CD4-positive, alpha-beta memory T cell (primary cell): Measurements from ENCODE around the gene HNMT. TPM values are rescaled to one million over a fixed set of nuclear protein-coding genes. Genes with fewer than 3 reads are reported as not detected.

ENCODE experiments used
- CTCF ChIA-PET: fragments of 350-600 bp; sonication (Branson Sonifier 250); formaldehyde crosslinking; loops from one replicate; lab custom pipeline; 2021; ENCODE audit warnings: inconsistent platforms; ENCODE audit not compliant: partially characterized antibody; lab: Charles Lee
- POLR2A ChIA-PET: fragments of 350-600 bp; sonication (Branson Sonifier 250); formaldehyde crosslinking; loops from one replicate; lab custom pipeline; 2021; ENCODE audit not compliant: partially characterized antibody; lab: Charles Lee
- DNase-seq, 5 donors: peaks; one replicate each; pipeline versions ENCODE4 v3.0.0 to v3.0.0-alpha.2; 2020 to 2022; ENCODE audit warnings: mixed read lengths in 1 of 5
- H3K27ac ChIP-seq: one replicate; pipeline ENCODE4 v1.7.0; 2013; ENCODE audit warnings: low read depth, low read length
- H3K27me3 ChIP-seq: 2 replicates; pipeline ENCODE4 v1.7.0; 2013; ENCODE audit warnings: mild to moderate bottlenecking, low read length, moderate library complexity; ENCODE audit not compliant: insufficient read depth
- H3K36me3 ChIP-seq: 2 replicates; pipeline ENCODE4 v1.7.0; 2013; ENCODE audit warnings: mild to moderate bottlenecking, low read length, moderate library complexity; ENCODE audit not compliant: insufficient read depth
- H3K4me1 ChIP-seq: 2 replicates; pipeline ENCODE4 v1.7.0; 2013; ENCODE audit warnings: mild to moderate bottlenecking, low read length, moderate library complexity; ENCODE audit not compliant: insufficient read depth
- H3K4me3 ChIP-seq, 2 donors: one replicate each; pipeline ENCODE4 v1.7.0; 2013; ENCODE audit warnings: low read length in 2 of 2, mild to moderate bottlenecking in 1 of 2
- H3K9me3 ChIP-seq, 2 donors: one replicate each; pipeline ENCODE4 v1.7.0; 2013; ENCODE audit warnings: low read length in 2 of 2, control low read depth in 1 of 2; ENCODE audit not compliant: control insufficient read depth in 1 of 2
- H3K27ac Mint-ChIP-seq, 7 donors: one replicate each; pipeline ENCODE4 v1.8.0; 2020 to 2021; ENCODE audit warnings: mixed read lengths in 7 of 7, mild to moderate bottlenecking in 6 of 7, inconsistent platforms in 3 of 7, moderate library complexity in 3 of 7
- H3K27me3 Mint-ChIP-seq, 2 donors: one replicate each; pipeline ENCODE4 v1.8.0; 2020 to 2021; ENCODE audit warnings: mixed read lengths in 2 of 2
- H3K36me3 Mint-ChIP-seq, 2 donors: one replicate each; pipeline ENCODE4 v1.8.0; 2020 to 2021; ENCODE audit warnings: mixed read lengths in 2 of 2, inconsistent platforms in 1 of 2, mild to moderate bottlenecking in 1 of 2
- H3K4me1 Mint-ChIP-seq, 4 donors: one replicate each; pipeline ENCODE4 v1.8.0; 2020 to 2021; ENCODE audit warnings: mixed read lengths in 4 of 4, mild to moderate bottlenecking in 1 of 4
- H3K4me3 Mint-ChIP-seq, 8 donors: one replicate each; pipeline ENCODE4 v1.8.0; 2020 to 2021; ENCODE audit warnings: mixed read lengths in 8 of 8, mild to moderate bottlenecking in 7 of 8, moderate library complexity in 6 of 8, inconsistent platforms in 3 of 8
- H3K9me3 Mint-ChIP-seq, 8 donors: one replicate each; pipeline ENCODE4 v1.8.0; 2020 to 2021; ENCODE audit warnings: mixed read lengths in 8 of 8, mild to moderate bottlenecking in 5 of 8, inconsistent platforms in 3 of 8, moderate library complexity in 1 of 8
- intact Hi-C: fragments of 100-400 bp; cut with micrococcal nuclease; formaldehyde crosslinking; loops from one replicate; pipeline ENCODE4 v1.15.1; 2023
- polyA plus RNA-seq, 2 donors: library from polyadenylated mRNA; unstranded; fragments of 300-500 nt; fragmentation: Illumina TruSeq; gene quantifications; one replicate each; pipeline ENCODE4 v1.2.3, GENCODE V29; 2021
- total RNA-seq, 2 experiments: library from RNA; stranded (reverse); gene quantifications; one replicate each; pipeline ENCODE4 v1.2.3, GENCODE V29; 2021

The HNMT gene
- total and polyA plus RNA-seq, 4 experiments from 2014 or later: 0.32 to 1.1 TPM; not detected in 2

- no peaks in the 10 kb centered on the region for H3K36me3 Mint-ChIP-seq
- ChIA-PET POLR2A (no interaction called here), CTCF (no interaction called here)
- Histone ChIP-seq H3K27me3 (no peaks in the 10 kb centered on the region), H3K4me1 (no peaks in the 10 kb centered on the region), H3K9me3 (no peaks in the 10 kb centered on the region), H3K4me3 (no peak overlapping the region), H3K27ac (no peak overlapping the region), H3K36me3 (no peaks in the 10 kb centered on the region)
- H3K27ac Mint-ChIP-seq: no peak overlapping the region
- no peaks in the 10 kb centered on the region for H3K4me1 Mint-ChIP-seq
- peaks cover 0 to 3% (median 0%) of the 10 kb centered on the region in 8 donors for H3K9me3 Mint-ChIP-seq
- peaks cover 0 to 2% of the 10 kb centered on the region in 2 donors for H3K27me3 Mint-ChIP-seq
- no peak overlapping the region for H3K4me3 Mint-ChIP-seq
- intact Hi-C loops: no loop called here
- DNase-seq: no peak
These were observed 66.2 kb downstream of the HNMT start for GRCh38 chr2:138030459-138030858.

GRCh38 chr2:138032334-138032733 is 68.1 kb downstream of the HNMT start:
- Mint-ChIP-seq H3K9me3 (peaks cover 0 to 3% (median 0%) of the 10 kb centered on the region in 8 donors), H3K4me1 (no peaks in the 10 kb centered on the region), H3K36me3 (no peaks in the 10 kb centered on the region), H3K27ac (no peak overlapping the region), H3K27me3 (peaks cover 0 to 2% of the 10 kb centered on the region in 2 donors), H3K4me3 (no peak overlapping the region)
- H3K27ac ChIP-seq: no peak overlapping the region
- no peaks in the 10 kb centered on the region for H3K27me3 ChIP-seq
- no peaks in the 10 kb centered on the region for H3K9me3 ChIP-seq
- H3K4me3 ChIP-seq: no peak overlapping the region
- H3K36me3 ChIP-seq: no peaks in the 10 kb centered on the region
- no peaks in the 10 kb centered on the region for H3K4me1 ChIP-seq
- ChIA-PET CTCF (no interaction called here), POLR2A (no interaction called here)
- intact Hi-C loops: no loop called here
- DNase-seq: no peak

- no peak overlapping the region for H3K27ac Mint-ChIP-seq
These were observed 70.3 kb downstream of the HNMT start for GRCh38 chr2:138034536-138034935.

GRCh38 chr2:138035608-138036217 is 71.4 kb downstream of the HNMT start:
- no peak overlapping the region for H3K27ac ChIP-seq
- no peak for DNase-seq
- no peaks in the 10 kb centered on the region for H3K4me1 ChIP-seq
- H3K4me1 Mint-ChIP-seq: no peaks in the 10 kb centered on the region
- no peak overlapping the region for H3K27ac Mint-ChIP-seq
- no peaks in the 10 kb centered on the region for H3K27me3 ChIP-seq
- CTCF ChIA-PET: interaction anchor here (1.6 kb wide), 1 partner anchor 11 kb away, joined by 3 read pairs; no protein-coding TSS in a partner anchor
- H3K36me3 ChIP-seq: no peaks in the 10 kb centered on the region
- no peaks in the 10 kb centered on the region for H3K9me3 ChIP-seq
- no peaks in the 10 kb centered on the region for H3K36me3 Mint-ChIP-seq
- POLR2A ChIA-PET: no interaction called here
- no peak overlapping the region for H3K4me3 ChIP-seq
- peaks cover 0 to 2% of the 10 kb centered on the region in 2 donors for H3K27me3 Mint-ChIP-seq
- peaks cover 0 to 3% (median 0%) of the 10 kb centered on the region in 8 donors for H3K9me3 Mint-ChIP-seq
- intact Hi-C loops: no loop called here
- no peak overlapping the region for H3K4me3 Mint-ChIP-seq

More at GRCh38 chr2:138034536-138034935, 70.3 kb downstream of the HNMT start:
- Mint-ChIP-seq H3K4me1 (no peaks in the 10 kb centered on the region), H3K9me3 (peaks cover 0 to 3% (median 0%) of the 10 kb centered on the region in 8 donors), H3K27me3 (peaks cover 0 to 2% of the 10 kb centered on the region in 2 donors), H3K4me3 (no peak overlapping the region), H3K36me3 (no peaks in the 10 kb centered on the region)
- DNase-seq: no peak
- Histone ChIP-seq H3K27me3 (no peaks in the 10 kb centered on the region), H3K27ac (no peak overlapping the region), H3K9me3 (no peaks in the 10 kb centered on the region), H3K4me3 (no peak overlapping the region), H3K36me3 (no peaks in the 10 kb centered on the region), H3K4me1 (no peaks in the 10 kb centered on the region)
- ChIA-PET POLR2A (no interaction called here), CTCF (no interaction called here)
- intact Hi-C loops: no loop called here

GRCh38 chr2:138036522-138036921 is 72.2 kb downstream of the HNMT start:
- H3K36me3 Mint-ChIP-seq: no peaks in the 10 kb centered on the region
- ChIA-PET POLR2A (no interaction called here), CTCF (interaction anchor here (1.6 kb wide), 1 partner anchor 10 kb away, joined by 3 read pairs; no protein-coding TSS in a partner anchor)
- no peaks in the 10 kb centered on the region for H3K9me3 ChIP-seq
- H3K27ac Mint-ChIP-seq: no peak overlapping the region
- H3K4me1 Mint-ChIP-seq: no peaks in the 10 kb centered on the region
- peaks cover 0 to 6% (median 0%) of the 10 kb centered on the region in 8 donors for H3K9me3 Mint-ChIP-seq
- peaks cover 0 to 1% of the 10 kb centered on the region in 2 donors for H3K27me3 Mint-ChIP-seq
- no peak overlapping the region for H3K4me3 ChIP-seq
- H3K27me3 ChIP-seq: no peaks in the 10 kb centered on the region
- H3K36me3 ChIP-seq: no peaks in the 10 kb centered on the region
- intact Hi-C loops: no loop called here
- no peak for DNase-seq
- H3K4me3 Mint-ChIP-seq: no peak overlapping the region
- H3K4me1 ChIP-seq: no peaks in the 10 kb centered on the region
- H3K27ac ChIP-seq: no peak overlapping the region

GRCh38 chr2:138037090-138037489 is 72.8 kb downstream of the HNMT start:
- H3K4me3 ChIP-seq: no peak overlapping the region
- no peaks in the 10 kb centered on the region for H3K36me3 ChIP-seq
- no peaks in the 10 kb centered on the region for H3K27me3 ChIP-seq
- H3K27ac ChIP-seq: no peak overlapping the region
- Mint-ChIP-seq H3K27me3 (peaks cover 0 to 1% of the 10 kb centered on the region in 2 donors), H3K4me1 (no peaks in the 10 kb centered on the region), H3K9me3 (peaks cover 0 to 6% (median 0%) of the 10 kb centered on the region in 8 donors), H3K27ac (no peak overlapping the region), H3K36me3 (no peaks in the 10 kb centered on the region), H3K4me3 (no peak overlapping the region)
- ChIA-PET CTCF (no interaction called here), POLR2A (no interaction called here)
- DNase-seq: no peak
- H3K4me1 ChIP-seq: no peaks in the 10 kb centered on the region
- no peaks in the 10 kb centered on the region for H3K9me3 ChIP-seq
- intact Hi-C loops: no loop called here

GRCh38 chr2:138040616-138041015 is 76.3 kb downstream of the HNMT start:
- no peaks in the 10 kb centered on the region for H3K36me3 Mint-ChIP-seq
- H3K4me3 Mint-ChIP-seq: no peak overlapping the region
- ChIA-PET CTCF (no interaction called here), POLR2A (no interaction called here)
- no peaks in the 10 kb centered on the region for H3K4me1 Mint-ChIP-seq
- no peaks in the 10 kb centered on the region for H3K27me3 Mint-ChIP-seq
- no peak for DNase-seq
- H3K4me1 ChIP-seq: no peaks in the 10 kb centered on the region
- no peaks in the 10 kb centered on the region for H3K9me3 ChIP-seq
- intact Hi-C loops: no loop called here
- H3K27ac ChIP-seq: no peak overlapping the region
- no peaks in the 10 kb centered on the region for H3K36me3 ChIP-seq
- H3K27ac Mint-ChIP-seq: no peak overlapping the region
- H3K9me3 Mint-ChIP-seq: peaks cover 0 to 10% (median 5%) of the 10 kb centered on the region in 8 donors
- no peaks in the 10 kb centered on the region for H3K27me3 ChIP-seq
- no peak overlapping the region for H3K4me3 ChIP-seq
